Activated T-cell treated with anti-CD3 and anti-CD28 coated beads, Interleukin-2, amount 50 U/mL, for 4 hours (primary cell): ENCODE data around the gene RSPO4. TPM values are rescaled to one million over a fixed set of nuclear protein-coding genes. Genes with fewer than 3 reads are reported as not detected.

Source experiments
- ATAC-seq, 2 donors: fragments of 200-7000 bp; cut with Tn5 transposase; one replicate each; pipeline ENCODE4 v1.10.0; 2021
- DNase-seq: peaks from one replicate; pipeline ENCODE4 v3.0.0-alpha.2; 2020
- H3K27me3 Mint-ChIP-seq: one replicate; pipeline ENCODE4 v1.8.0; 2021; ENCODE audit warnings: low read depth, mixed read lengths
- H3K36me3 Mint-ChIP-seq: one replicate; pipeline ENCODE4 v1.8.0; 2022; ENCODE audit warnings: mixed read lengths; ENCODE audit not compliant: insufficient read depth
- H3K4me1 Mint-ChIP-seq: one replicate; pipeline ENCODE4 v1.8.0; 2021; ENCODE audit warnings: low read depth, mixed read lengths
- H3K4me3 Mint-ChIP-seq: one replicate; pipeline ENCODE4 v1.8.0; 2021; ENCODE audit warnings: mild to moderate bottlenecking, moderate library complexity, mixed read lengths
- H3K9me3 Mint-ChIP-seq: one replicate; pipeline ENCODE4 v1.8.0; 2021; ENCODE audit warnings: mixed read lengths
- total RNA-seq, 3 donors: library from RNA; stranded (reverse); gene quantifications; one replicate each; pipeline ENCODE4 v1.2.1, GENCODE V29; 2021

Gene RSPO4
- total RNA-seq, 3 donors from 2014 or later = not detected

GRCh38 chr20:952196-952795 lies 49.8 kb downstream of the RSPO4 start:
- DNase-seq (no peak), ATAC-seq (no peak)
- Mint-ChIP-seq H3K9me3 (no peaks in the 10 kb centered on the region), H3K4me3 (no peak overlapping the region), H3K4me1 (peaks cover 2% of the 10 kb centered on the region), H3K36me3 (no peaks in the 10 kb centered on the region), H3K27me3 (peaks cover 52% of the 10 kb centered on the region)

DNA sequence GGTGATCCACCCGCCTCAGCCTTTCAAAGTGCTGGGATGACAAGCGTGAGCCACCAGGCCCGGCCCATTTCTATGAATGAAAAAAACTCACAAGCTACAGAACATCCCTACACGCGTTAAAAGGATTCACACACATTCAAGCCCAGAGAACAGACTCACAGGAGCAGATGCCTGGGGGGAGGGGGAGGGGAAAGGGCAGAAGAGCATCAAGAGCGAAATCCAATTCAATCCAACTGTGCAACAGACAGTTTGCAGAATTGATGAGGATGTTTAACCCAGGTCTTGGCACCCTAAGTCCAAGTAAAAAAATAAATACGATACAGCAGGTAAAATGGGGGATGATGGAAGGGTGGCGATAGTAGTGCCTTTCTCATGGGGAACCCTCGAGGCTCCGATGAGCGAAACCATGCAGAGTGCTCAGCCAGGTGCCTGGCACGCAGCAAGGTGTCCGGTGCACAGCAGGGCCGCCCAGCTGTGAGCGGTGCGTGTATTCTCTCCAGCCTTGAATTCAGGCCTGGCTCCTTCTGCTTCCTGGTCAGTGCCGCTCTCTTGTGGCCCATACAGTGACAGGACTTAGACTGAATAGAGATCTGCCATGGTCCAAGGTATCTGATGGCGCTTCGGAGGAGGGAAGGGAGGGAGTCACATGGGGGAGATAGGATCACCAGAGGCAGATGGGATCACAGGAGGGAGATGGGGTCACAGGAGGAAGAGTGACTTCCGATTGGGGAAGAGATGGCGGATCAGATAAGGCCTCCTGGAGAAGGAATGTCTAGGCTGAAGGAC lies 50.5 kb downstream of the RSPO4 start:
- Mint-ChIP-seq H3K4me1 (peaks cover 2% of the 10 kb centered on the region), H3K4me3 (no peak overlapping the region), H3K36me3 (no peaks in the 10 kb centered on the region), H3K9me3 (no peaks in the 10 kb centered on the region), H3K27me3 (peaks cover 51% of the 10 kb centered on the region)
- ATAC-seq = no peak
- DNase-seq = no peak

DNA sequence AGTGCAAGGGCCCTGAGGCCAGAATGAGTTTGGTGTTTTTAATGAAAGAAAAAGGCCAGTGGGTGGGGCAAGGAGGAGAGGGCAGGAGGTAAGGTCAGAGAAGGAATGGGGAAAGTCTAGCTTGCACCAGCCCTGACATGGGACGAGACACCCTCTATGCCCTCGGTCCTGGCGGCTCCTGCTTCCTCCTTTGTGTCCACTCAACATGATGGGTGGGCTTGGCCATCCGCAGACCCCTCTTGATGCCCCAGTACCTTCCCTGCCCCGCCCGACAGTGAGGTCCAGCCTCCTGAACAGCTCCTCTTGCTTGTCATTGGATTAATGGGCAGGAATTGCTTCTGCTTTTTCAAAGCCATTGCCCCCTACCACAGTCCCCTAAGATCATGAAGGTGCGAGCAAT lies 52.4 kb downstream of the RSPO4 start:
- H3K36me3 Mint-ChIP-seq = no peaks in the 10 kb centered on the region
- peaks cover 48% of the 10 kb centered on the region for H3K27me3 Mint-ChIP-seq
- DNase-seq (no peak), ATAC-seq (no peak)
- no peaks in the 10 kb centered on the region for H3K9me3 Mint-ChIP-seq
- H3K4me3 Mint-ChIP-seq = no peak overlapping the region
- H3K4me1 Mint-ChIP-seq = no peaks in the 10 kb centered on the region

DNA sequence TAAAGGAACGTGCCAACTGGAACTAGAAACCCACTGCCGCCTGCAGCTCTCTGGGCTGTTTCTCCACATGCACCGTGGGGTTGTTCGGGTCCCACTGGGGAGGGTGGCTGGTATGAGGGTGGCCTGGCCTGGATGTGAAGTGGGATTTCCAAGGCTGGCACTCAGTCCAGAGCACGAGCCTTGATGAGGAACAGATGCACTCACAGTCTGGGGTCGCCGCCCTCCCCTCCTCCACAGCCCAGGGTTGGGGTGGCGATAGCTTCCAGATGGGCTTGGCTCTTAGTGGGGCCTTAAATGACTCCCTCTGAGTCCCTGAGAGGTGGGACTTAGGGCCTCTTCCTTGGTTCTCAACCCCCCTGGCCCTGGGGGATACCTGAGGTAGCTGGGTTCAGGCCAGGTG lies 55.3 kb downstream of the RSPO4 start:
- DNase-seq = no peak
- no peaks in the 10 kb centered on the region for H3K36me3 Mint-ChIP-seq
- H3K4me3 Mint-ChIP-seq = no peak overlapping the region
- no peaks in the 10 kb centered on the region for H3K9me3 Mint-ChIP-seq
- ATAC-seq = no peak
- peaks cover 29% of the 10 kb centered on the region for H3K27me3 Mint-ChIP-seq
- H3K4me1 Mint-ChIP-seq = no peaks in the 10 kb centered on the region

DNA sequence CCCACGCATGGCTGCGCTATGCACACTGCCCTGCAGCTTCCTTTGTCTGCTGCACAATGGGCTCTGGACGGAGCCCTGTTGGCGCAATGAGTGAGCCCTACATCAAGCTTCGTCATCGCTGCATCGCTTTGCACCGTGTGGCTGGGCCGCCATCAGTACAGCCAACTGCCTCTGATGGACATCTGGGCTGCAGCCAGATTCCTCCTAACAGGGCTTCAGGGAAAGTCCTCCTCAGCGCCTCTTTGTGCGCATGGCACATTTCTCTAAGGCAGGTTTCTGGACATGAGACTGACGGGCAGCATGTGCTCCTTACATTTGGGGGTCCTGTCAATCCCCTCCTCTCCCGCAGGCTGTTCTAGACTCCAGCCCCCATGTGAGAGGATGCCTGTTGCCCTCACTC lies 56.3 kb downstream of the RSPO4 start:
- no peaks in the 10 kb centered on the region for H3K4me1 Mint-ChIP-seq
- no peaks in the 10 kb centered on the region for H3K9me3 Mint-ChIP-seq
- no peaks in the 10 kb centered on the region for H3K36me3 Mint-ChIP-seq

DNA sequence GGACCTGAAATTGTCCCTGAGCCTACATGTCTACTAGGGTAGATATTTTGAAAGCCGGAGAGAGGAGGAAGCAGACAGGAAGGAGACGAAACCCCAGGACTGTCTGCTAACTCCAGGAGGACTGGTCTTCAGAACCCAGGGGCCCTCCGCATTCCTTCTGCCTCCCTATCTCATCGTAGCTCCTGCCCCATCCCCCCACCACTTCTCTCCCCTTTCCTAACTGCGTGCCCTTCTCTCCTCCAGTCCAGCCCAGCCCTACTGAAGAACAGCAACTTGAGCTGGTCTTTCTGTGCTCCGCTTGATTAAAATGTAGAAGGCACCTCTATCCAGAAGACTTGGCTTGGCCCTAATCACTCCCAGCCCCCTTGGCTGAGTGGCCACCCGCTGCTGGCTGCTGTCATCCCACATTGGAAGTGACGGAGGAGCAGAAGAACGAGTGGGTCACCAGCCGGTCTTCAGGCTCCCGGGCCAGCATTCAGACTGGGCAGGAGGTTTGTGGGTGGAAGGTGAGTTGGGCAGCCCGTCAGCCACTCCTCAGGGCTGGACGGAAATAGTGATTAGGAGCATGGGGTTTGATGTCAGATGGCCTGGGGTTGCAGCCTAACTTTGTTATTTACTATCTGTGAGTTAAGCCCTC lies 57.2 kb downstream of the RSPO4 start:
- H3K27me3 Mint-ChIP-seq = peaks cover 17% of the 10 kb centered on the region
- ATAC-seq (no peak), DNase-seq (no peak)
- no peaks in the 10 kb centered on the region for H3K36me3 Mint-ChIP-seq
- H3K4me3 Mint-ChIP-seq = no peak overlapping the region
- no peaks in the 10 kb centered on the region for H3K4me1 Mint-ChIP-seq
- H3K9me3 Mint-ChIP-seq = no peaks in the 10 kb centered on the region

More for the DNA sequence above, 56.3 kb downstream of the RSPO4 start:
- no peak overlapping the region for H3K4me3 Mint-ChIP-seq
- peaks cover 22% of the 10 kb centered on the region for H3K27me3 Mint-ChIP-seq
- no peak for DNase-seq
- ATAC-seq = no peak

GRCh38 chr20:944148-944547 lies 58.0 kb downstream of the RSPO4 start:
- peaks cover 16% of the 10 kb centered on the region for H3K27me3 Mint-ChIP-seq
- ATAC-seq (no peak), DNase-seq (no peak)
- no peak overlapping the region for H3K4me3 Mint-ChIP-seq
- no peaks in the 10 kb centered on the region for H3K36me3 Mint-ChIP-seq
- H3K4me1 Mint-ChIP-seq = no peaks in the 10 kb centered on the region
- H3K9me3 Mint-ChIP-seq = no peaks in the 10 kb centered on the region

DNA sequence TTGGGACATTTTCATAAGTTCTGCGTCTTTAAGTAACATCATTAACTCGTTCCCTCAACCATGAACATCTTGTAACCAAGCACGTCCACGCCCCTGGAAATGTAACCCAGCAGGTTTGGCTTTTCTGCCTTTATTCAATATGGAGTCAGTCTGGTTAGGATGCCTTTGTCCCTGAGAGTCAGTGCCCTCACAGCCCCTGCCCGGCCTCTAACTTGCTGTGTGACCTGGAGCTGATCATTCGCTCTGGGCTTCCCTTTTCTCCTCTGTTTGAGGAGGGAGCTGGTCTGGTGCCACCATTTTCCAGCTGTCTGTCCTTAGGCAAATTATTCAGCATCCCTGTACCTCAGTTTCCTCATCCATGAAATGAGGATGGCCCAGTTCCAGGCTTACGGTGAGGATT lies 59.5 kb downstream of the RSPO4 start:
- Mint-ChIP-seq H3K4me1 (no peaks in the 10 kb centered on the region), H3K36me3 (no peaks in the 10 kb centered on the region), H3K4me3 (no peak overlapping the region), H3K9me3 (no peaks in the 10 kb centered on the region), H3K27me3 (peaks cover 14% of the 10 kb centered on the region)
- DNase-seq (no peak), ATAC-seq (no peak)

DNA sequence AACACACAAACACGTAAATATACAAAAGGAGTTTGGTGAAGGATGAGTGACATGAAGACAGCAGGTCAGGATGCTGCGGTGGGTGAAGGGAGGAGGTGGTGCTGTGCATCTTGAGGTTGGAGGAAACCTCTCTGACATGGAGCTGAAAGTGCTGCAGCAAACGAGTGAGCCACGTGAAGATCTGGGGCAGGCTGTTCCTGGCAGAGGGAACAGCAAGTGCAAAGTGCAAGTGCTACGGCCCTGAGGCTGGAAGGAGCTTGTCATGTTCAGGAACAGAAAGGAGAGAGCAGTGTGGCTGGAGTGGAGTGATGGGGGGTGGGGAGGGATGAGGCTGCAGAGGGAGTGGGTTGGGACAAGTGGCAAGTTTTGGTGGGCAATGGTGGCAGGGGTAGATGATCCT lies 61.2 kb downstream of the RSPO4 start:
- H3K27me3 Mint-ChIP-seq = peaks cover 4% of the 10 kb centered on the region
- H3K36me3 Mint-ChIP-seq = no peaks in the 10 kb centered on the region

DNA sequence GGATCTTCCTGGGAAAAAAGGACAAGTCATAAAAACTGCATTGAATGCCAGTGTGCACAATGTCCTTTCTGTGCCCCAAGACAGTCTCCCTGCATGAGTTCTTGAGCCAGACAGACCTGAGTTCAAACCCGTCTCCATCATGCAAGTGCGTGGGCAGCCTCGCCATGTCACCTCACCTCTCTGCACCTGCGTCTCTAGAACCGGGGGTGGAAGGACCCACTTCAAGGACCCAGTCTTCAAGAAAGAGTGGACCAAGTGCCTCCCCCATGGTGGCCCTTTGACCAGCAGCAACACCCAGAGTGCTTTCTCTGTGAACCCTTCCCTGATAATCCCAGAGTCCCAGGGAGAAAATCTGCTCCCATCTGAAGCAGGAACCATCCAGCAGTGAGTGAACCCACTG lies 62.5 kb downstream of the RSPO4 start:
- no peaks in the 10 kb centered on the region for H3K4me1 Mint-ChIP-seq
- H3K36me3 Mint-ChIP-seq = no peaks in the 10 kb centered on the region
- DNase-seq (no peak), ATAC-seq (no peak)
- no peak overlapping the region for H3K4me3 Mint-ChIP-seq
- H3K9me3 Mint-ChIP-seq = no peaks in the 10 kb centered on the region
- H3K27me3 Mint-ChIP-seq = no peaks in the 10 kb centered on the region

More for the DNA sequence above, 61.2 kb downstream of the RSPO4 start:
- no peaks in the 10 kb centered on the region for H3K9me3 Mint-ChIP-seq
- H3K4me1 Mint-ChIP-seq = no peaks in the 10 kb centered on the region
- no peak overlapping the region for H3K4me3 Mint-ChIP-seq
- ATAC-seq (no peak), DNase-seq (no peak)

GRCh38 chr20:934186-934840 lies 67.8 kb downstream of the RSPO4 start:
- ATAC-seq = no peak
- Mint-ChIP-seq H3K27me3 (no peaks in the 10 kb centered on the region), H3K9me3 (peaks cover 9% of the 10 kb centered on the region), H3K36me3 (no peaks in the 10 kb centered on the region), H3K4me3 (no peak overlapping the region), H3K4me1 (no peaks in the 10 kb centered on the region)
- no peak for DNase-seq

DNA sequence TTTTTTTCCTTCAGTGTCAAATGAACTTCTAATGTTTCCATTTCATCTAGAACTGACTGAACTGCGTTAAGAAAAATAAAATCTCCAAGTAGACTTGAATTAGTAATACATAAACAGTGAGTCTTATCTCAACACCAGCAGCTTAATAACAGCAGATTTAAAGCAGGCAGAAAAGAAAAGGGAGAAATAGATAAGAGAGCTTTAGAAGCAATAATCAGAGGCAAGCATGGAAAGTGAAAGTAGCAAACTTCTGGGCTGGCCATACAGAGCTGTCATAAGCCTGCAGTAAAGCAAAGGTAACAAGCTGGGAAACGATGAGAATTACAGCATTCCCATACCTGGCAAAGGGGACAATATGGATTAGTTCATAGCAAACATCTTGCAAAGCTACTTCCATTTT lies 69.1 kb downstream of the RSPO4 start:
- Mint-ChIP-seq H3K9me3 (peaks cover 9% of the 10 kb centered on the region), H3K4me1 (no peaks in the 10 kb centered on the region), H3K27me3 (peaks cover 2% of the 10 kb centered on the region), H3K36me3 (no peaks in the 10 kb centered on the region), H3K4me3 (no peak overlapping the region)
- ATAC-seq = no peak
- no peak for DNase-seq

- ATAC-seq (no peak), DNase-seq (no peak)
- Mint-ChIP-seq H3K4me3 (no peak overlapping the region), H3K9me3 (peaks cover 9% of the 10 kb centered on the region), H3K36me3 (no peaks in the 10 kb centered on the region), H3K4me1 (no peaks in the 10 kb centered on the region), H3K27me3 (peaks cover 7% of the 10 kb centered on the region)
These were observed 70.7 kb downstream of the RSPO4 start for GRCh38 chr20:931401-931800.

DNA sequence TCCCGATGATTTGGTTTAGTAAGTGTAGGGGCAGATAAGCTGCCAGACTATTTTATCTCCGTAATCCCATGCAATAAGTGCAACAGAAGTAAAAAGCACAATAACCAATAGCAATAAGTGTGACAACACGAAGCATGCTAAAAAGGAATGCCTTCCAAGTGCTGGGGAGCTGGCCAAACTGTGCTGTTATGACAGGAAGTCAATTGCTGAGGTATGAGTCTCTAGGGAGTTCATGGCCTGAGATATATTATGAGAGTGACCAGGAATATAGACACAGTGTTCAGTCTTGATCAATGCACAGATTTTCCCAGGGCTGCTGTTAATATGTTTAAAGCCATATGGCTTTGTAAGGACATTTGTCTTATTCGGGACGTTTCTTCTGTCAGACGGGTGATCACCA lies 75.4 kb downstream of the RSPO4 start:
- DNase-seq (no peak), ATAC-seq (no peak)
- no peaks in the 10 kb centered on the region for H3K36me3 Mint-ChIP-seq
- H3K4me1 Mint-ChIP-seq = no peaks in the 10 kb centered on the region
- peaks cover 7% of the 10 kb centered on the region for H3K27me3 Mint-ChIP-seq
- peaks cover 7% of the 10 kb centered on the region for H3K9me3 Mint-ChIP-seq
- no peak overlapping the region for H3K4me3 Mint-ChIP-seq
